ENCODE data around the gene ESPL1. TPM values are rescaled to one million over a fixed set of nuclear protein-coding genes. Genes with fewer than 3 reads are reported as not detected.

The ESPL1 gene
- total and polyA plus RNA-seq, 2 of the 13 experiments (the other 11 are each of a cell fraction or from before 2014, with no cell fraction given): 5.8 to 11.5 TPM

GRCh38 chr12:53221203-53222080 lies 46.7 kb upstream of the ESPL1 start (continued):
- no peak for TF ChIP-seq HNF4G (IDR thresholded peaks at IDR 0.05; ENCODE audit: borderline replicate concordance, low read depth, low read length)
- TF ChIP-seq HNF4G (CRISPR knock-in tag; IDR thresholded peaks at IDR 0.05; ENCODE audit: borderline replicate concordance, low read depth): 0 out of 2 replicates have a peak, but pooled peaks have one; percentile 15
- TF ChIP-seq ZSCAN25 (CRISPR knock-in tag; IDR thresholded peaks at IDR 0.05): peak; percentile 70; the same call in 1 of the 2 replicates
- no peak for TF ChIP-seq BCLAF1 (IDR thresholded peaks at IDR 0.05)
- no peak for TF ChIP-seq ARID3A (IDR thresholded peaks at IDR 0.05; ENCODE audit: low read depth, low read length)
- no peak for TF ChIP-seq KDM5A (IDR thresholded peaks at IDR 0.05; ENCODE audit: borderline replicate concordance, low read length)
- peak; percentile 87 for TF ChIP-seq SAFB2 (CRISPR knock-in tag; IDR thresholded peaks at IDR 0.05; ENCODE audit: borderline replicate concordance, low read depth)
- no peak; the same call in 1 of the 2 replicates for TF ChIP-seq ZSCAN21 (CRISPR knock-in tag; IDR thresholded peaks at IDR 0.05; ENCODE audit: borderline replicate concordance)
- peak; percentile 61 for TF ChIP-seq MAZ (IDR thresholded peaks at IDR 0.05; ENCODE audit: borderline replicate concordance, low read depth, low read length)
- TF ChIP-seq MAZ (CRISPR knock-in tag; IDR thresholded peaks at IDR 0.05; ENCODE audit: low read depth): peak; percentile 19
- TF ChIP-seq TEF (CRISPR knock-in tag; IDR thresholded peaks at IDR 0.05): no peak
- peak; percentile 66; the same call in 1 of the 2 replicates for TF ChIP-seq ZBTB2 (CRISPR knock-in tag; IDR thresholded peaks at IDR 0.05; ENCODE audit: low read depth)
- peak; percentile 78 for TF ChIP-seq SAP130 (CRISPR knock-in tag; IDR thresholded peaks at IDR 0.05; ENCODE audit: low read depth)
- peak; percentile 29; the same call in 1 of the 2 replicates for TF ChIP-seq ZNF503 (CRISPR knock-in tag; IDR thresholded peaks at IDR 0.05)

Data from HepG2 (cell line).